ENCODE data around the gene ALDH3B1.
"Not testable (repeated sequence)": the region's sequence is repeated elsewhere in the genome, so short reads cannot be mapped to it uniquely, and the experiment has no call there.

GRCh38 chr11:67994387-67994786, 15.7 kb upstream of the ALDH3B1 start:
- not testable (repeated sequence) for TF ChIP-seq CTCF (IDR thresholded peaks at IDR 0.05; ENCODE audit: poor library complexity, severe bottlenecking); EP300 (conservative IDR thresholded peaks at IDR 0.05; ENCODE audit: poor library complexity, severe bottlenecking); MXI1 (conservative IDR thresholded peaks at IDR 0.05; ENCODE audit: poor library complexity, severe bottlenecking); RAD21 (conservative IDR thresholded peaks at IDR 0.05); POLR2AphosphoS5 (IDR thresholded peaks at IDR 0.05); EZH2 (IDR thresholded peaks at IDR 0.05; ENCODE audit: borderline replicate concordance, insufficient read depth, low read length, poor library complexity, severe bottlenecking); TAF1 (IDR thresholded peaks at IDR 0.05; ENCODE audit: low read depth); REST (IDR thresholded peaks at IDR 0.05; ENCODE audit: borderline replicate concordance); SMC3 (conservative IDR thresholded peaks at IDR 0.05; ENCODE audit: poor library complexity)
